Thyroid gland (tissue), 4 donors: ENCODE measurements around the gene KAZN. TPM values are rescaled to one million over a fixed set of nuclear protein-coding genes. Genes with fewer than 3 reads are reported as not detected.
A peak's percentile ranks its signal among the peaks of the same experiment; 100 is the strongest.

ENCODE experiments used
- DNase-seq, 2 donors: peaks; one replicate each; pipeline ENCODE4 v3.0.0-alpha.2; 2019
- H3K27ac ChIP-seq, 3 donors: fragments of 200-600 bp; sonication (generic); 1 replicate in 2 of 3; 2 replicates in 1 of 3; pipeline ENCODE4 v1.5.1; 2016 to 2019; ENCODE audit warnings: mild to moderate bottlenecking in 1 of 3, moderate library complexity in 1 of 3
- H3K27me3 ChIP-seq: fragments of 200-600 bp; sonication (generic); one replicate; pipeline ENCODE4 v1.5.1; 2019
- H3K36me3 ChIP-seq, 2 donors: fragments of 200-600 bp; sonication (generic); one replicate each; pipeline ENCODE4 v1.5.1; 2016 to 2019
- H3K4me1 ChIP-seq, 2 donors: fragments of 200-600 bp; sonication (generic); one replicate each; pipeline ENCODE4 v1.5.1; 2017 to 2019
- H3K4me3 ChIP-seq, 3 donors: fragments of 200-600 bp; sonication (generic); replicated peaks in 1 of 3; 1 replicate in 2 of 3; 2 replicates in 1 of 3; pipeline ENCODE4 v1.5.1; 2016; ENCODE audit warnings: mild to moderate bottlenecking in 1 of 3
- H3K9me3 ChIP-seq: fragments of 200-600 bp; sonication (generic); one replicate; pipeline ENCODE4 v1.5.1; 2017
- POLR2A ChIP-seq, 2 donors: fragments of 450-650 bp; IDR thresholded peaks; one replicate each; pipeline ENCODE4 v1.6.1; 2017; ENCODE audit warnings: antibody characterized with exemption in 2 of 2, mild to moderate bottlenecking in 2 of 2, moderate library complexity in 1 of 2
- WGBS, 2 donors: methylation state at CpG; one replicate each; pipeline ENCODE4 v1.1.5; 2017; 5-methylcytosine and 5-hydroxymethylcytosine counted together
- intact Hi-C: fragments of 100-400 bp; cut with DNase I; formaldehyde crosslinking; loops from one replicate; pipeline ENCODE4 v1.15.1; 2023
- total RNA-seq, 4 donors: library from RNA; depleted of rRNA; stranded (reverse); fragments of >200 nt; gene quantifications; one replicate each; pipeline ENCODE4 v1.2.3, GENCODE V29; 2016
- TF ChIP-seq, protein P1 (sequence below), 6 experiments: fragments of 200-600 bp in 3 of 6; fragments of 450-650 bp in 3 of 6; sonication (generic) in 3 of 6; IDR thresholded peaks; one replicate each; pipeline ENCODE4 v1.5.1; 2016 to 2019; ENCODE audit warnings: antibody characterized with exemption in 6 of 6, mild to moderate bottlenecking in 2 of 6, inconsistent platforms in 1 of 6, moderate library complexity in 1 of 6

The KAZN gene
- total RNA-seq, 4 donors from 2014 or later = 14.8 to 28.6 (median 18.2) TPM

DNA sequence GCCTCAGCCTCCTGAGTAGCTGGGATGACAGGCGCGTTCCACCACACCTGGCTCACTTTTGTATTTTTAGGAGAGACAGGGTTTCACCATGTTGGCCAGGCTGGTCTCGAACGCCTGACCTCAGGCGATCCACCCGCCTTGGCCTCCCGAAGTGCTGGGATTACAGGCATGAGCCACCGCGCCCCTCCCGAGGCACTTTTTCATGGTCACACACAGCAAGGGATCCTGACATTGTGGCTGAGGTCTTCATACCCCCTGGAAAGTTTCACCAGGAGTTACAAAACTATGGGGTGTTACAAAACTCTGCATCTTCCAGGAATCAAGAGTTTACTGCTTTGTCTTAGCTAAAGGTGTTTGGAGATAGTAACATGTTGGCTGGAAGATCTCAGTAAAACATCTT is 320.8 kb downstream of the KAZN start:
- DNase-seq = no peak
- WGBS, 2 donors = 97 to 99% methylated on average over 10 of the region's 10 CpGs
- TF ChIP-seq, protein P1, sequence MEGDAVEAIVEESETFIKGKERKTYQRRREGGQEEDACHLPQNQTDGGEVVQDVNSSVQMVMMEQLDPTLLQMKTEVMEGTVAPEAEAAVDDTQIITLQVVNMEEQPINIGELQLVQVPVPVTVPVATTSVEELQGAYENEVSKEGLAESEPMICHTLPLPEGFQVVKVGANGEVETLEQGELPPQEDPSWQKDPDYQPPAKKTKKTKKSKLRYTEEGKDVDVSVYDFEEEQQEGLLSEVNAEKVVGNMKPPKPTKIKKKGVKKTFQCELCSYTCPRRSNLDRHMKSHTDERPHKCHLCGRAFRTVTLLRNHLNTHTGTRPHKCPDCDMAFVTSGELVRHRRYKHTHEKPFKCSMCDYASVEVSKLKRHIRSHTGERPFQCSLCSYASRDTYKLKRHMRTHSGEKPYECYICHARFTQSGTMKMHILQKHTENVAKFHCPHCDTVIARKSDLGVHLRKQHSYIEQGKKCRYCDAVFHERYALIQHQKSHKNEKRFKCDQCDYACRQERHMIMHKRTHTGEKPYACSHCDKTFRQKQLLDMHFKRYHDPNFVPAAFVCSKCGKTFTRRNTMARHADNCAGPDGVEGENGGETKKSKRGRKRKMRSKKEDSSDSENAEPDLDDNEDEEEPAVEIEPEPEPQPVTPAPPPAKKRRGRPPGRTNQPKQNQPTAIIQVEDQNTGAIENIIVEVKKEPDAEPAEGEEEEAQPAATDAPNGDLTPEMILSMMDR (IDR thresholded peaks at IDR 0.05) = no peak
- no peak for TF ChIP-seq POLR2A (IDR thresholded peaks at IDR 0.05)
- H3K27me3 ChIP-seq = no peaks in the 10 kb centered on the region
- H3K27ac ChIP-seq = no peak overlapping the region
- H3K4me1 ChIP-seq = peaks cover 0 to 5% of the 10 kb centered on the region in 2 donors
- no peaks in the 10 kb centered on the region for H3K9me3 ChIP-seq
- no peaks in the 10 kb centered on the region for H3K36me3 ChIP-seq
- intact Hi-C loops = no loop called here
- H3K4me3 ChIP-seq = no peak overlapping the region

DNA sequence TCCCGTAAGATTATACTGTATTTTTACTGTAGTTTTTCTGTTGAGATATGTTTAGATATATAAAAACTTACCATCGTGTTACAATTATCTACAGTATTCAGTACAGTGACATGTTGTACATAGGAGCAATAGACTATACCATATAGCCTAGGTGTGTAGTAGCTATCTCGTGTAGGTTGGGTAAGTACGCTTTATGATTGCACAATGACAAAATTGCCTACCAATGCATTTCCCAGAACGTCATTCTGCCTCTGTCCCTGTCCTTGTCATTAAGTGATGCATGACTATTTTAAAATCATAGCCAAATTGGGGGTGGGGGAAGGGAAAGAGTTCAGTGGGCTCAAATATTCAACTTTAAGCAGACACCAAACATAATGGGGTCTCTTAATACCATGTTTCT is 321.3 kb downstream of the KAZN start:
- Histone ChIP-seq H3K4me3 (no peak overlapping the region), H3K27me3 (no peaks in the 10 kb centered on the region), H3K36me3 (no peaks in the 10 kb centered on the region), H3K9me3 (no peaks in the 10 kb centered on the region), H3K4me1 (peaks cover 0 to under 1% of the 10 kb centered on the region in 2 donors), H3K27ac (no peak overlapping the region)
- intact Hi-C loops = loop anchor here (5.0 kb wide), 1 partner anchor 108 kb away; no protein-coding TSS in a partner anchor
- WGBS, 2 donors = 53 to 58% methylated on average over 5 of the region's 5 CpGs
- no peak for DNase-seq
- TF ChIP-seq, protein P1 (IDR thresholded peaks at IDR 0.05) = no peak
- no peak for TF ChIP-seq POLR2A (IDR thresholded peaks at IDR 0.05)

DNA sequence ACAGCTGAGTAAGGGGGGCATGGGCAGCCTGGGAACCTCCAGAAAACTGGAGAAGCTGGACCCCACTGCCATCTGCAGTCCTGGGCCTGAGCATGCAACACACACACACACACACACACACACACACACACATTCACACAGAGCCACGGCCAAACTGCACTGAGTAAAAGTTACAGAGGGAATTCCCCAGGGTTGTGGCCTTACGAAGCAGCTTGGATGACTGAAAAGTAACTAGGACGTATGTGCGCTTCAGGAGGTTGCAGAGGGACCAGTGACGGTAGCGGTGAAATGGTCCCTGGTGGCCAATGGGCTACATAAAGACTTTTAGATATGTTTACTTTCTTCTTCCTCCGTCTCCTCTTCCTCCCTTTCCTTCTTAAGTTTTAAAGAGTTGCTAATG is 322.6 kb downstream of the KAZN start:
- Histone ChIP-seq H3K27ac (no peak overlapping the region), H3K4me1 (peaks cover 5 to 10% of the 10 kb centered on the region in 2 donors), H3K27me3 (no peaks in the 10 kb centered on the region), H3K4me3 (no peak overlapping the region), H3K36me3 (no peaks in the 10 kb centered on the region), H3K9me3 (no peaks in the 10 kb centered on the region)
- TF ChIP-seq POLR2A (IDR thresholded peaks at IDR 0.05) = no peak
- TF ChIP-seq, protein P1 (IDR thresholded peaks at IDR 0.05) = no peak
- intact Hi-C loops = loop anchor here (5.0 kb wide), 1 partner anchor 106 kb away; no protein-coding TSS in a partner anchor
- WGBS, 2 donors = 64 to 67% methylated on average over 7 of the region's 7 CpGs
- DNase-seq = no peak

DNA sequence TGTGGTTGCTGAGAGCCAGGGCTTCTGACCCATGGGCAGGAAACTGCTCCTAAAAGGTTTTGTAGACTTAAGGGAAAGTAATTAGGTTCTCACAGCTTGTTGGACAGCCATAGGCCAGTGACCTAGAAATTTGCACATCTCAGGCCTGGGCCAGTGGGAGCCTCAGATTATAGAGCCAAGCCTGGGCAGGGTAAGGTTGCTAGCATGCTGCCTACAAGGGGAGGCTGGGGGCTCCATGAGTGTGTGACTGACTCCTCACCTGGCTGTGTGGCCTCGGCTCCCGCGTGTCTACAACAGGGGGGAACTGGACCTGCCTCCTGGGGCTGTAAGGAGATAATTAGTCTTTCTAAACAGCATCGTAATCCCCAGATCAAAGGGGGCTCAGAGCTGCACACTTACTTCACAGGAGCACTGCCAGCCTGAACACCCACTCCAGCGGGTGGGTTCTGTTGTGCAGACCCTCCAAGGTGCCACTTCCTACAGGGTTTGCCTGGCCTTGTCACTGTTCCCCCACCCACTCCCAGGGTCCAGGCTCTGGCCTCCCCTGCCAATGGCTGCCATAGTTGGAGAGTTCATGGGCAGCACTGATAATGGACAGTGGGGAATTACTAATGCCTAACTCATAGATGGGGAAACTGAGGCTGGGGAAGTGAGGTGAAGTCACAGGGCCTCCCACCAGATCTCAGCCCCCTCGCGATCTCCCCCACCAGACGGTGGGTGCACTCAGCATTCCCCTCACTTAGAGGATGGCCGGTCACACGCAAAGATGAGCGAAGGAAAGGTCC is 324.6 kb downstream of the KAZN start:
- WGBS, 2 donors = 83 to 85% methylated on average over 10 of the region's 11 CpGs
- DNase-seq = no peak
- peaks cover 6 to 10% of the 10 kb centered on the region in 2 donors for H3K4me1 ChIP-seq
- no peaks in the 10 kb centered on the region for H3K9me3 ChIP-seq
- intact Hi-C loops = loop anchor here (5.0 kb wide), 1 partner anchor 104 kb away; no protein-coding TSS in a partner anchor
- H3K27me3 ChIP-seq = no peaks in the 10 kb centered on the region
- H3K4me3 ChIP-seq = no peak overlapping the region
- no peaks in the 10 kb centered on the region for H3K36me3 ChIP-seq
- peak overlapping the region; percentile 83 to 87 (median 86) for H3K27ac ChIP-seq
- TF ChIP-seq POLR2A (IDR thresholded peaks at IDR 0.05) = no peak
- TF ChIP-seq, protein P1 (IDR thresholded peaks at IDR 0.05) = no peak
